BE2C (cell line): Measurements from ENCODE around the gene PRKN.

Experiments
- DNase-seq: peaks from one replicate; pipeline ENCODE4 v3.0.0-alpha.2; 2020
- H3K27me3 ChIP-seq: fragments of 250-450 bp; sonication (Bioruptor Pico); 2 replicates; pipeline ENCODE4 v1.5.1; 2020; ENCODE audit warnings: mild to moderate bottlenecking
- H3K36me3 ChIP-seq: fragments of 250-450 bp; sonication (Bioruptor Pico); 2 replicates; pipeline ENCODE4 v1.5.1; 2020; ENCODE audit warnings: mild to moderate bottlenecking
- H3K4me1 ChIP-seq: fragments of 250-450 bp; sonication (Bioruptor Pico); 2 replicates; pipeline ENCODE4 v1.5.1; 2020
- H3K4me3 ChIP-seq: 2 replicates; pipeline ENCODE4 v1.5.1; 2011; ENCODE audit warnings: low read depth, low read length
- H3K9me3 ChIP-seq: fragments of 250-450 bp; sonication (Bioruptor Pico); 2 replicates; pipeline ENCODE4 v1.5.1; 2020
- TF ChIP-seq, protein P1 (sequence below): IDR thresholded peaks from 2 replicates; pipeline ENCODE4 v1.5.1; 2012; ENCODE audit warnings: mild to moderate bottlenecking, low read depth, low read length

Gene PRKN

DNA sequence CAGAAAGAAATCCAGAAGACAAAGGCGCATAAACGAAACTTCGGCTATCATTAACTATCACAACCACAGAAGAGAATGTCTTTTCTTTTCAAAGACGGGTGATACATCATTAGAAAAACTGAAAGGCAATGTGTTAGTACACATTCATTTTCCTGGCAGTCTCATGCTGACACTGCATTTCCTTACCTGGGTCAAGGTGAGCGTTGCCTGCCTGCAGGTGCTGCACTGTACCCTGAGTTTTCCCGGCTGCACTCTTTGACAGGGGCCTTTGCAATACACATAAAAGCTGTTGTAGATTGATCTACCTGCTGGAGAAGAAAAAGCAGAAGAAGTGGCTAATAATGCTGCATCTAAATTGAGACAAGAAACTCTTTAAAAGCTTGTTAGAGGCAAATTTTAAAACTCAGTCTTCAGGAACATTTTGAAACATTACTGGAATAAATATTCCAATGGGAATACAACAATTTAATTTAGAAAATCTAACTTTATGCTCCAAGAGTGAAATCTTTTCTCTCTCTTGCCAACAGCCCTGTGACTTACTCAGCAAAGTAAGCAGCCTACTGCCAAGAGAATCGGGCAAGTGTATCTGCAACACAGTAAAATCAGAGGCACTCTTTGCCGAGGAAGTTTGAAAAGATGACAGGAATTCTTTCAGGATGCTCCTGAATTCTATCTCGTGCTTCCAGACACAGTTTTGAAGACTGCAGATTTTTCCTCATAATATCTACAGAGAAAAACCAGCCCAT is 526.4 kb downstream of the PRKN start:
- Histone ChIP-seq H3K4me1 (no peaks in the 10 kb centered on the region), H3K36me3 (no peaks in the 10 kb centered on the region), H3K9me3 (no peaks in the 10 kb centered on the region), H3K27me3 (no peaks in the 10 kb centered on the region), H3K4me3 (no peak overlapping the region)
- DNase-seq = no peak
- TF ChIP-seq, protein P1, sequence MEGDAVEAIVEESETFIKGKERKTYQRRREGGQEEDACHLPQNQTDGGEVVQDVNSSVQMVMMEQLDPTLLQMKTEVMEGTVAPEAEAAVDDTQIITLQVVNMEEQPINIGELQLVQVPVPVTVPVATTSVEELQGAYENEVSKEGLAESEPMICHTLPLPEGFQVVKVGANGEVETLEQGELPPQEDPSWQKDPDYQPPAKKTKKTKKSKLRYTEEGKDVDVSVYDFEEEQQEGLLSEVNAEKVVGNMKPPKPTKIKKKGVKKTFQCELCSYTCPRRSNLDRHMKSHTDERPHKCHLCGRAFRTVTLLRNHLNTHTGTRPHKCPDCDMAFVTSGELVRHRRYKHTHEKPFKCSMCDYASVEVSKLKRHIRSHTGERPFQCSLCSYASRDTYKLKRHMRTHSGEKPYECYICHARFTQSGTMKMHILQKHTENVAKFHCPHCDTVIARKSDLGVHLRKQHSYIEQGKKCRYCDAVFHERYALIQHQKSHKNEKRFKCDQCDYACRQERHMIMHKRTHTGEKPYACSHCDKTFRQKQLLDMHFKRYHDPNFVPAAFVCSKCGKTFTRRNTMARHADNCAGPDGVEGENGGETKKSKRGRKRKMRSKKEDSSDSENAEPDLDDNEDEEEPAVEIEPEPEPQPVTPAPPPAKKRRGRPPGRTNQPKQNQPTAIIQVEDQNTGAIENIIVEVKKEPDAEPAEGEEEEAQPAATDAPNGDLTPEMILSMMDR = no peak

DNA sequence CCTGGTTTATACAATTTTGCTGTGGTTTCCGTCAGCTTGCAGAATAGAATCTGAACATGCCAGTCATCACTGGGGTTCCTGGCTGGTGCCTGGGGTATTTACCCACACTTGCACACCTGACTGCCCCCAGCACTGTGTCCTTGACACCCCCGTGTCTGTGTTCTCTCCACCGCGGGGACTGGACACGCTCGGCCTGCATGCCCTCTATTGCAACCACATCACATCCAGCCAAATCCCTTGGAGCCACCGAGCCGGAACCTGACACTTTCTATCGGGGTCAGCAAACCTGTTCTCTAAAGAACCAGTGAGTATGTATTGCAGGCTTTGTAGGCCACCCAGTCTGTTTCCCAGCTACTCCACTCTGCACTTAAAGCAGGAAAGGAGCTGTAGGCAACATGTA is 527.5 kb downstream of the PRKN start:
- TF ChIP-seq, protein P1 = no peak
- Histone ChIP-seq H3K27me3 (no peaks in the 10 kb centered on the region), H3K4me1 (peaks cover 7% of the 10 kb centered on the region; the same call in 1 of the 2 replicates), H3K9me3 (no peaks in the 10 kb centered on the region), H3K36me3 (no peaks in the 10 kb centered on the region), H3K4me3 (no peak overlapping the region)
- no peak for DNase-seq

DNA sequence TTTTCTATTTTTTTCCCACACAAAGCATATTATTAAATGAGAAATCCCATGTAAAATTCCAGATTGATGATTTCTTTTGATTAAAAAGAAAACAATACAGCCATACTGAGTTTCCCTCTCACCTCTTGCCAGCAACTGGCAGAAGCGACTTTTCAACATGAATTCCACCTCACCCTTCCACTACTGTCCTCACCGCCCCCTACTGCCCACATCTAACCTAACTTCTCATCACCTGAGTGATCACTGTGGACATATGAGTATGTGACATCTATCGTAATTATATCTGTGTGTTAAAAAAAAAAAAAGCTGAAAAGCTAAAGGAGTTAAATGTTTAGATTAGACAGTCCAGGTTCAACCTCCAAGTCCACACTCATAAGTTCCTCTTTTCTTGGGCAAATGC is 528.6 kb downstream of the PRKN start:
- Histone ChIP-seq H3K9me3 (no peaks in the 10 kb centered on the region), H3K27me3 (no peaks in the 10 kb centered on the region), H3K36me3 (no peaks in the 10 kb centered on the region), H3K4me3 (no peak overlapping the region), H3K4me1 (peaks cover 8% of the 10 kb centered on the region; the same call in 1 of the 2 replicates)
- no peak for DNase-seq
- TF ChIP-seq, protein P1 = peak; percentile 23

DNA sequence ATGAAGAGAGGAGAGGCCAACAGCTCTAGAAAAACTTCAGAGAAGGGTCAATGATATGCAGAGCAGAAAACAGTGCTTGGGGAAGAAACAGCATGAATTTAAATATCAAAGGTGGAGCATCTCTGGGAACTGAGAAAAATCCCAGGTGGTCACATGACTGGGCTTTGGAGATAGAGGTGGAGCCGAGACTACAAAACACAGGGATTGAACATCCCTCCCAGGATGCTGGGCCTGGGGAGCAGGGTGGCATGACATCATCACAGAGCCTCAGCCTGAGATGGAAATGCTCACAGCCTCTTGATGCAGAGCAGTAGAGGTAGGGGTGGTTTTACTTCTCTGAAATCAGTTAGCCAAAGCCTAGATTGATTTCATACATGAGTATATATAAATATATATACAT is 529.5 kb downstream of the PRKN start:
- no peak overlapping the region for H3K4me3 ChIP-seq
- no peaks in the 10 kb centered on the region for H3K36me3 ChIP-seq
- H3K4me1 ChIP-seq = peaks cover 8% of the 10 kb centered on the region; the same call in 1 of the 2 replicates
- H3K27me3 ChIP-seq = no peaks in the 10 kb centered on the region
- TF ChIP-seq, protein P1 = no peak
- no peaks in the 10 kb centered on the region for H3K9me3 ChIP-seq
- DNase-seq = no peak

DNA sequence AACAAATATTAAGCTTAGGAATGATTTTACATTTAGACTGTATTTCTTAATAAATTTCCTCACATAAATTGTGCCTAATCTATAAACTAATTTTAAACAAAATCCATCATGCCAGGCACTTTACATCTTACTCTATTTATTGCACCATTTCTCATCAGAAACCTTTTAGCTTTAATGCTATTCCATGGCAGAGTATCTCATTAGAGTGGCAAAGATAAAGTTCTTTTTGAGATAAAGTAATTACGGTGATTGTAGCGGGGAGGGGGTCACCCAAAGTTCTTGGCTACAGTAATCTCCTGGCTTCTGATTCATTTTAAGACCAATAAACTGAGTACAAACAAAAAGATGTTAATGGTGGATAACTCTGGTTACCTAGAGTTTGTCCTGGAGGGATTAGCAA is 532.1 kb downstream of the PRKN start:
- DNase-seq = peak; percentile 26
- Histone ChIP-seq H3K4me1 (peaks cover 8% of the 10 kb centered on the region; the same call in 1 of the 2 replicates), H3K4me3 (no peak overlapping the region), H3K36me3 (no peaks in the 10 kb centered on the region), H3K9me3 (no peaks in the 10 kb centered on the region), H3K27me3 (no peaks in the 10 kb centered on the region)
- TF ChIP-seq, protein P1 = no peak

DNA sequence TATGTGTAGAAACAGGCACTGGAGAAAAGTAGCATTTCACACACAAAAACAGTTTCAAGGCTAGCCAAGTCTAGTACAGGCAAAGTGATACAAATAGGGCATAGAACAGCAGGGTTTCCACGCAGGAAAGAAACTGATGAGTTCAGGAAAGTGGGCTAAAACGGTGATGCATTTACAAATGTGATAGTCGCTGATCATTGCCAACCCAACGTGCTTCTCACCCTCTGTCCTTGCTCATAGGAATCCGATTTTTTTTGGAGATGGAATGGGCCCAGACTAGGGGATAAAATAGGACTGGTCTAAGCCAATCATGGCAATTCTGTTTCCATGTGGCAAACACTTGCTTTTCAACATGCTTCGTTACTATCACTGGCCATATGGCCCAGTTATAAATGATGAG is 536.6 kb downstream of the PRKN start:
- H3K9me3 ChIP-seq = no peaks in the 10 kb centered on the region
- H3K27me3 ChIP-seq = no peaks in the 10 kb centered on the region
- DNase-seq = no peak
- H3K4me3 ChIP-seq = no peak overlapping the region
- TF ChIP-seq, protein P1 = no peak
- H3K36me3 ChIP-seq = no peaks in the 10 kb centered on the region
- peaks cover 8% of the 10 kb centered on the region; the same call in 1 of the 2 replicates for H3K4me1 ChIP-seq
